KMS-11 (cell line): ENCODE results near the gene UNC5B.

ENCODE experiments used
- H2AFZ ChIP-seq: fragments of 200-600 bp; sonication (generic); 2 replicates; pipeline ENCODE4 v1.6.1; 2016; ENCODE audit warnings: antibody characterized with exemption, mixed run types, low read depth
- H3K27ac ChIP-seq: fragments of 200-600 bp; sonication (generic); 2 replicates; pipeline ENCODE4 v1.6.1; 2016; ENCODE audit warnings: mild to moderate bottlenecking, mixed run types
- H3K27me3 ChIP-seq: fragments of 200-600 bp; sonication (generic); 2 replicates; pipeline ENCODE4 v1.6.1; 2017; ENCODE audit warnings: mild to moderate bottlenecking, low read depth, mixed run types, moderate library complexity; ENCODE audit not compliant: insufficient read depth
- H3K36me3 ChIP-seq: fragments of 200-600 bp; sonication (generic); 2 replicates; pipeline ENCODE4 v1.6.1; 2017; ENCODE audit warnings: mild to moderate bottlenecking, mixed run types; ENCODE audit not compliant: insufficient read depth
- H3K4me1 ChIP-seq: fragments of 200-600 bp; sonication (generic); 2 replicates; pipeline ENCODE4 v1.6.1; 2016; ENCODE audit warnings: mild to moderate bottlenecking, low read depth, mixed run types; ENCODE audit not compliant: poor library complexity, severe bottlenecking
- H3K4me2 ChIP-seq: fragments of 200-600 bp; sonication (generic); 2 replicates; pipeline ENCODE4 v1.7.0; 2016; ENCODE audit warnings: mild to moderate bottlenecking, mixed run types
- H3K4me3 ChIP-seq: fragments of 200-600 bp; sonication (generic); IDR thresholded peaks from 2 replicates; pipeline ENCODE4 v1.6.1; 2017; ENCODE audit warnings: low read depth, low read length, mixed read lengths; ENCODE audit not compliant: insufficient read depth
- H3K79me2 ChIP-seq: fragments of 200-600 bp; sonication (generic); 2 replicates; pipeline ENCODE4 v1.6.1; 2016; ENCODE audit warnings: low read depth, mixed run types; ENCODE audit not compliant: insufficient read depth
- H3K9ac ChIP-seq: fragments of 200-600 bp; sonication (generic); 2 replicates; pipeline ENCODE4 v1.6.1; 2016; ENCODE audit warnings: mild to moderate bottlenecking, mixed run types
- H4K20me1 ChIP-seq: fragments of 200-600 bp; sonication (generic); 2 replicates; pipeline ENCODE4 v1.6.1; 2016; ENCODE audit warnings: mild to moderate bottlenecking, mixed run types; ENCODE audit not compliant: insufficient read depth
- CTCF ChIP-seq: fragments of 200-600 bp; sonication (generic); conservative IDR thresholded peaks from 2 replicates; pipeline ENCODE4 v1.6.1; 2017; ENCODE audit warnings: low read depth, mild to moderate bottlenecking, antibody characterized with exemption, low read length, moderate library complexity, mixed read lengths

The UNC5B gene

DNA sequence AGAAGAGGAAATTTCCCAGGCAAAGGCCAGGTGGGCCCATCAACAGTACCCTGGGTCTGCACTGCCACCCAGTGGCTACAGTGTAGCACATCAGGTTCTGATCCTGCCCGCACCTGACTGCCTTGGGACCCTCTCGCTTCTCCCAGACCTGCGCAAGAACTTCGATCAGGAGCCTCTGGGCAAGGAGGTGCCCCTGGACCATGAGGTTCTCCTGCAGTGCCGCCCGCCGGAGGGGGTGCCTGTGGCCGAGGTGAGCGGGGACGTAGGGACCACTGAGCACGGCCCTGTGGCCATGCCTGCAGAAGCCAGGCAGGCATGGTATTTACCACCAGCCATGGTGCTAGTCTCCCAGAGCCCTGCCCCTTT is 72.8 kb downstream of the UNC5B start:
- no peak overlapping the region for H3K4me3 ChIP-seq
- H3K4me1 ChIP-seq: no peaks in the 10 kb centered on the region
- H3K79me2 ChIP-seq: no peaks in the 10 kb centered on the region
- H3K9ac ChIP-seq: no peak overlapping the region
- peak; percentile 78; the same call in 1 of the 2 replicates for TF ChIP-seq CTCF
- H3K27ac ChIP-seq: no peak overlapping the region
- no peak overlapping the region for H3K4me2 ChIP-seq
- H3K36me3 ChIP-seq: no peaks in the 10 kb centered on the region
- H2AFZ ChIP-seq: no peak overlapping the region
- H4K20me1 ChIP-seq: no peaks in the 10 kb centered on the region
- H3K27me3 ChIP-seq: peaks cover 31% of the 10 kb centered on the region; the same call in 1 of the 2 replicates

GRCh38 chr10:71285986-71286385 is 73.6 kb downstream of the UNC5B start:
- no peak overlapping the region for H3K4me3 ChIP-seq
- H3K4me1 ChIP-seq: no peaks in the 10 kb centered on the region
- H2AFZ ChIP-seq: no peak overlapping the region
- H3K27me3 ChIP-seq: peaks cover 35% of the 10 kb centered on the region; the same call in 1 of the 2 replicates
- no peaks in the 10 kb centered on the region for H4K20me1 ChIP-seq
- no peak overlapping the region for H3K4me2 ChIP-seq
- H3K79me2 ChIP-seq: no peaks in the 10 kb centered on the region
- no peaks in the 10 kb centered on the region for H3K36me3 ChIP-seq
- no peak for TF ChIP-seq CTCF
- no peak overlapping the region for H3K9ac ChIP-seq
- H3K27ac ChIP-seq: no peak overlapping the region

DNA sequence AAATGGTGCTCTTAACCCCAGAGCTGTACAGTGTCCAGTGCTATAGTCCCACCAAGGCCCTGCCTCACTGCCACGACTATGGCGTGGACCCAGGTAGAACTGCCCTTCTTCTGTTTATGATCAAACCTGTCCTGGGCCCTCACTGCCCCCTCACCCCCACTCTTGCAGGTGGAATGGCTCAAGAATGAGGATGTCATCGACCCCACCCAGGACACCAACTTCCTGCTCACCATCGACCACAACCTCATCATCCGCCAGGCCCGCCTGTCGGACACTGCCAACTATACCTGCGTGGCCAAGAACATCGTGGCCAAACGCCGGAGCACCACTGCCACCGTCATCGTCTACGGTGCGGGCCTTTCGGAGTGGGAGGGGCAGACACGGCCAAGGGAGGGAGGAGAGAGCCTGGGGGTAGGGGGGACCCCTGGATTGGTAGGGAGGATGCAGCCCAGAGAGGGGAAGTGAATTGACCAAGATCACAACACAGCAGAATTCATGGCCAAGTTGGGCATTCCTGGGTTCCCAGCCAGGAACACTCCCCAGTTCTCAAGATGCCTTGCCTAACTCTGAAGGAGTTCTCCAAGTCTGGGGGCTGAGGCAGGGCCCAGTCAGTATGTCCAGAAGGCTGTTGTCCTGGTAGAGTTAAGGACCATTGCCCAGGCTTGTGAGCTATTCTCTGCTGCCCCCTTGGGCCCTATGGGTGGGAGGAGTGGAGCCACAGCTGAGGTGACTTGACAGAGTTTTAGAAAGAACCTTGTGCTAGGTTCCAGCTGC is 74.3 kb downstream of the UNC5B start:
- no peak overlapping the region for H2AFZ ChIP-seq
- H3K27me3 ChIP-seq: peaks cover 41% of the 10 kb centered on the region; the same call in 1 of the 2 replicates

GRCh38 chr10:71287456-71287855 is 75.1 kb downstream of the UNC5B start:
- Histone ChIP-seq H4K20me1 (no peaks in the 10 kb centered on the region), H3K79me2 (no peaks in the 10 kb centered on the region), H3K27ac (no peak overlapping the region), H3K9ac (no peak overlapping the region), H3K4me1 (no peaks in the 10 kb centered on the region), H3K4me2 (no peak overlapping the region), H3K4me3 (no peak overlapping the region), H2AFZ (no peak overlapping the region), H3K36me3 (no peaks in the 10 kb centered on the region), H3K27me3 (peaks cover 46% of the 10 kb centered on the region; the same call in 1 of the 2 replicates)
- TF ChIP-seq CTCF: no peak

More for the DNA sequence above, 74.3 kb downstream of the UNC5B start:
- H3K4me2 ChIP-seq: no peak overlapping the region
- H4K20me1 ChIP-seq: no peaks in the 10 kb centered on the region
- no peak for TF ChIP-seq CTCF
- H3K4me3 ChIP-seq: no peak overlapping the region
- H3K4me1 ChIP-seq: no peaks in the 10 kb centered on the region
- no peak overlapping the region for H3K27ac ChIP-seq
- H3K79me2 ChIP-seq: no peaks in the 10 kb centered on the region
- H3K9ac ChIP-seq: no peak overlapping the region
- no peaks in the 10 kb centered on the region for H3K36me3 ChIP-seq
